ENCODE data around the gene SURF2.
"Not testable (repeated sequence)": the region's sequence is repeated elsewhere in the genome, so short reads cannot be mapped to it uniquely, and the experiment has no call there.

- TF ChIP-seq POLR2A (IDR thresholded peaks at IDR 0.05; ENCODE audit: low read depth, low read length); CTCF (IDR thresholded peaks at IDR 0.05; ENCODE audit: extremely low read depth in 1 of 2, insufficient read depth in 1 of 2, low read depth in 1 of 2, low read length in 2 of 2); JUN (IDR thresholded peaks at IDR 0.05; ENCODE audit: borderline replicate concordance, insufficient read depth, insufficient read length, low read depth); EZH2 (IDR thresholded peaks at IDR 0.05; ENCODE audit: borderline replicate concordance, low read depth, low read length, severe bottlenecking): not testable (repeated sequence)
These were observed 35.1 kb downstream of the SURF2 start for GRCh38 chr9:133391449-133391848.
